UCSD-AML1 (cell line): ENCODE measurements around the gene APMAP.
"Not testable (repeated sequence)": the region's sequence is repeated elsewhere in the genome, so short reads cannot be mapped to it uniquely, and the experiment has no call there.

ENCODE experiments used
- DNase-seq: peaks from one replicate; lab custom pipeline; 2025; ENCODE audit not compliant: unreplicated experiment; lab: John Stamatoyannopoulos, UW

APMAP gene

DNA sequence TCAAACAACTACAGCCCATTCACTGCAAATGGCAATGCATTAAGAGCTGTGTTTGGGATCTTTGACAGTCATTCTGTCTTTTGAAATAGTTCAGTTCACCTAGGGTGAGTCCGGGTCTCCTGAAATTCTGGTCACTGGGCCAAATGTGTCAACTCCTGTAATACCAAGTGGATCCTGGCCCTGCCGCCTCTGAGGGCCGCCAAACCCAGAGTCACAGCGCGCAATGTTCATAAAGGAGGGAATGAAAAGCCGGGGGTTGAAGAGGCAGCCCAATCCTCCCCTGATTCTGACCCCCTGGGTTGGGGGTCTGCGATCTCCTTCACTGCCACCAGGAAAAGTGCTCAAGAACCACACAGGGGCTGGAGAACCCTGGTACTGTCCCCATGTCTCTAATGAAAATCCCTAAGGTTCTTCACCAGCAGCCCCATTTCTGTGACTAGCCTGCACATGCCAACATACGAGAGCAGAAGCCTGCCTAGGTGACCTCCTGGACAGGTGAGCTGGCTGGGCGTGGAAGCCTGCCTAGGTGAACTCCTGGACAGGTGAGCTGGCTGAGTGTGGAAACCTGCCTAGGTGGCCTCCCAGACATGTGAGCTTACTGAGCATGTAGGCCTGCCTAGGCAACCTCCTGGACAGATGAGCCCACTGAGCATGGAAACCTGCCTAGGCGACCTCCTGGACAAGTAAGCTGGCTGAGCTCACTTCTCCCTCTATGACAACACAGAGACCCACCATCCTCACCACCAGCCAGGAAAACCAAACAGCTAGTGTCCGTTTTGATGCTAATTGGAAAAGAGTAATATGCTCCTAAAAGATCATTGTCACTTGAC, 16.1 kb upstream of the APMAP start:
- no peak for DNase-seq

DNA sequence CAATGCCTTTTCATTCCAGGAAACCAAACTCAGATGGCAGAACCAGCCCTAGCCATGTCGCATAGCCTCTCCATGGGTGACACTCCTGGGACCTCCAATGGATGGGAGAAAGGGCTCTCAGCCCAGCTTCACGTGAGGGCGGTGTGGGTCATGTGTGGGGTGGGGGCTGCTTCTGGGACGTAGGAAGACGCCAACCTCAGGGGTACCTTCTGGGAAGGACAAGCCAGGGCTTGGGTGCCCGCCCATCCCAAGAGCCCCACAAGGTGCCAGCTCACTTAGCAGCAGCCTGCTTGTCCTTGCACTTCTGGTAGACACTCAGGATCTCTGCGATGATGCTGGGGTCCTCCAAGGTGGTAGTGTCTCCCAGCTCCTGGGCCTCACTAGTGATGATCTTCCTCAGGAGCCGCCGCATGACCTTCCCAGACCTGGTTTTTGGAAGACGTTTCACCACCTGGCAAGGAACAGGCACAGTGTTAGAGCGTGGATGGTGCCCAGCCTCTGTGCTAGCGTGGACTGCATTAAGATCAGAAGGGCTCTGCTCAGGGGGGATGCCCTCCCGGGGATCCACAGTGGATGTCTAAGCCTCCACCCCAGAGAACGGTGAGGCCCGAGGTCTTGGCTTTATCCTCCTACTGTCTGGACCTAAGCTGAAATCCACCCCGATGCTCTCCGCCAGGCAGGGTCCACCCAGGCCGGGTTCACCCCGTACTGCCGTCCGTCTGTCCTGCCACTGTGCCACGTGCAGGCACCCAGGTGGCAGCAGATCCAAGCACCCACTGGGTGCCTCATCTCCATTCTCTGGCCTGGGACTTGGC, 15.1 kb upstream of the APMAP start:
- DNase-seq = no peak

DNA sequence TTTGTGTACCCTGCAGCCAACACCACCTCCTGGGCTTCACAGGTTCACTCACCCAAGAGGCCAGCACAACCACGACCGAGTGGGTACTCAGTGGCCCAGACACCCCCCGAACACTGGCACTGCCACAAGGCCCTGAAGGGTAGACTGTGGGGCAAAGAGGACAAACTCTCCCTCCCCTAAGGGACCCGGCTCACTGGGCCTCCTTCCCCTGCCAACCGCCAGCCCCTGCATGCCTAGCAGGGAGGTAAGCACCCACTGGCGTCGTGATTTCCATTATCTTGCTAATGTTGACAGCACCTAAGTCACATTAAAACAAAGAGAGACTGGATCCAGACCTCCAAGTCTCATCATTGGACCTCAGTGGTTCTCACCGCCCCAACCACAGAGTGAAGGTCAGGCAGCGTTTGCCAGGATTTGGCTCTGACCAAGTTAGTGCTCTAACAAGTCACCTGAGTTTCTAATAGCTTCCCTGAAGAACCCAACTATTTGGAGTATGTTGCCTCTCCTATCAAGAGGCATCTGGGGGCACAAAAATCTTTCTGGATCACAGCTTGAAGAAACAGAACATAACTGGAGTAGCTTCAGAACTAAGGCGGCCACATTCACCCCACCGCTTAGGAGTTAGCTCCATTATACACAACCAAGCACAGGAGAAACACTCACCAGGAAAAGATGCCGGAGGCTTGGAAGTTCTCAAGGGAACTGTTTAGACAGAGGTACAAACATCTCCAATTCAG, 14.0 kb upstream of the APMAP start:
- no peak for DNase-seq

DNA sequence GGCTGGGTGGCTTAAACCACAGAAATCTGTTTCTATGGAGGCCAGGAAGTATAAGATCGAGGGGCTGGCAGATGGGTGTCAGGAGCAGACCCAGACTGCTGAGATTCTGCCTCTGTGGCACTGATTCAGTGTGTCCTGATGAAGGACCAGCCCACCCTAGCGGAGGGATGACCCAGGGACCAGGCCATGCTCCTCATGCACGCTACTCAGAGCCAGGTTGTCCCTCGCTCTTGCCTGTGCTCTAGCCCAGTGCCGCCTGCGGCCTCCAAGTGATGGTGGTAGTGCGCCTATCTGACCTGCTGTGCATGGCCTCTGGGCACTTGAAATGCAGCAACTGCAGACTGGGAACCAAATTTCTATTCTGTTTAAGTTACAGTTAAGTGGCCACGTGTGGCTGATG, 13.1 kb upstream of the APMAP start:
- DNase-seq = no peak

GRCh38 chr20:25005220-25005619, 12.7 kb upstream of the APMAP start:
- DNase-seq = no peak

GRCh38 chr20:25003002-25003401, 10.5 kb upstream of the APMAP start:
- no peak for DNase-seq

DNA sequence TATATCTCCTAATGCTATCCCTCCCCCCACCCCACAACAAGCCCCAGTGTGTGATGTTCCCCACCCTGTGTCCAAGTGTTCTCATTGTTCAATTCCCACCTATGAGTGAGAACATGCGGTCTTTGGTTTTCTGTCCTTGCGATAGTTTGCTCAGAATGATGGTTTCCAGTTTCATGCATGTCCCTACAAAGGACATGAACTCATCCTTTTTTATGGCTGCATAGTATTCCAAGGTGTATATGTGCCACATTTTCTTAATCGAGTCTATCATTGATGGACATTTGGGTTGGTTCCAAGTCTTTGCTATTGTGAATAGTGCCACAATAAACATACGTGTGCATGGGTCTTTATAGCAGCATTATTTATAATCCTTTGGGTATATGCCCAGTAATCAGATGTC, 8.8 kb upstream of the APMAP start:
- DNase-seq = not testable (repeated sequence)

DNA sequence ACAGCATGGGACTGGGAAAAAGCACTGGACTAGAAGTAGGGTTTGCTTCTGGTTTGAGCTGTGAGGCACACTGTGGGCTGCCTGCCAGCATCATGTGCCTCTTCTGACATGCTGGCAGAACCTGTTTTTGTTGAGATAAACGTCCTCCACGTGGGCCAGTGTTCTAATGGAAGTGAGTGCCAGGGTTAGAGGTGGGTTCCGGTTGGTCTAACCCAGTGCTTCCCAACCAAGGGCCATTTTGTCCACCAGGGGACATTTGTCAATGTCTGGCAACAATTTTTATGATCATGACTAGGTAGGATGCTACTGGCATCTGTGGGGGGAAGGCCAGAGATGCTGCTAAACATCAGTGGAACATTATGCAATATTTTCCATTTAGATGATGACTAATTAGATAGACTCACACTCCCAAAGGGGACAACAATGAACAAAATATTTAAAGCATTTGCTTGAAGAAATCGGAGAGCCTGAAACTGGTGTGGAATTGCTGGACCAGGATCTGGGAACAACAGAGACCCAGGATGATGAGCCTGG, 7.8 kb upstream of the APMAP start:
- no peak for DNase-seq

GRCh38 chr20:24999568-24999967, 7.0 kb upstream of the APMAP start:
- DNase-seq = no peak

DNA sequence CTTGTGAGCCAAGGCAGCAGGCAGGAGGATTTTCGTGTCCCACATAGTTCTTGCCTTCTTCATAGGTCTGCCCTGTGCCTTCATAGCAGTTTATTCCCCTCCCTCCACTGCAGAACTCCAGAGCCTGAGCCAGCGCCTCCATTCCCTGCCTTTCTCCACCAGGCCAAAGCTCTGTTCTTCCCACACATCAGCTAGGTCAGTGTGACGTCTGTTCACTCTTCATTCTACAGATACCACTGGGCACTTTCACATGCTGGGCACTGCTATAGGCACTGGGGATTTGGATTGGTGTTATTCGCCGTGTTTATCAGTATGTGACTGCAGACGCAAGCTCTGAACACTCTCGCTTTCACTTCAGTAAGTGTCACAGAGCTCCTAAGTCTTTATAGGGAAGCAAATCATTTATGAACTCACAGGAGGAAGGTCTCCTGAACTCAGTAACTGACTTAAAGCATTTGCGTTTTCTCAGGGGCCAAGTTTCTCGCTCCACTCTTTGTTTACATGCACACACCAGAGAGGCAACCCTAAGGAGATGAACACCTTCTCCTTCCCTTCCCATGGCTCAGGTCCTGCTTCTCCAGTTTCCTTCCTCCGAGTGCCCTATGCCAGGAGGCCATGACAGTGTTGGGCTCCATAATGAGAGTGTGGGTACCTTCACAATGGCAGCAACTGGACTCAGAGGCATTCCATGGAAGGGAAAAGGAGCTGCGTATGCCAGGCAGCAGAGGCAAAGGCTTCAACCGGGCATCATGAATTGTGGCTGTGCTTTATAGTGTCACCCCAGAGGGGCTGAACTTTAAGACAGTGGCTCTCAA, 6.3 kb upstream of the APMAP start:
- no peak for DNase-seq

DNA sequence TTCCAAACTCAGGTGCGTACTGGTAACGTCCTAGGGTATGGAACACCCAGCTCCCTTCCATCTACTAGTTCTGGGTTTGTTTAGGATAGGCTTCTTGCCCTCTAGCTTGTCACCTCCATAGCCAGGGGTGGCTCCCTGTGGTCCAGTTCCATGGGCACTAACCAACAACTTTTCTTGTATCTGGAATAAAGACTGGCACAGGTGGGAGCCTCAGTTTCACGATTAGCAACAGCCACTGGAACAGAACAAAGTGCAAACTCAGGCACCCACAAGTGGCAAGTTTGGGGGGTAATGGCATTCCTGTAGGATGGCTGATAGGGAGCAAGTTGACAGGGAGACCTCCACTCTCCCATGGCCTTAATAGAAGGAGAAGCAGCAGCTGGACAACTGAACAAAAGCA, 5.6 kb upstream of the APMAP start:
- DNase-seq = no peak

DNA sequence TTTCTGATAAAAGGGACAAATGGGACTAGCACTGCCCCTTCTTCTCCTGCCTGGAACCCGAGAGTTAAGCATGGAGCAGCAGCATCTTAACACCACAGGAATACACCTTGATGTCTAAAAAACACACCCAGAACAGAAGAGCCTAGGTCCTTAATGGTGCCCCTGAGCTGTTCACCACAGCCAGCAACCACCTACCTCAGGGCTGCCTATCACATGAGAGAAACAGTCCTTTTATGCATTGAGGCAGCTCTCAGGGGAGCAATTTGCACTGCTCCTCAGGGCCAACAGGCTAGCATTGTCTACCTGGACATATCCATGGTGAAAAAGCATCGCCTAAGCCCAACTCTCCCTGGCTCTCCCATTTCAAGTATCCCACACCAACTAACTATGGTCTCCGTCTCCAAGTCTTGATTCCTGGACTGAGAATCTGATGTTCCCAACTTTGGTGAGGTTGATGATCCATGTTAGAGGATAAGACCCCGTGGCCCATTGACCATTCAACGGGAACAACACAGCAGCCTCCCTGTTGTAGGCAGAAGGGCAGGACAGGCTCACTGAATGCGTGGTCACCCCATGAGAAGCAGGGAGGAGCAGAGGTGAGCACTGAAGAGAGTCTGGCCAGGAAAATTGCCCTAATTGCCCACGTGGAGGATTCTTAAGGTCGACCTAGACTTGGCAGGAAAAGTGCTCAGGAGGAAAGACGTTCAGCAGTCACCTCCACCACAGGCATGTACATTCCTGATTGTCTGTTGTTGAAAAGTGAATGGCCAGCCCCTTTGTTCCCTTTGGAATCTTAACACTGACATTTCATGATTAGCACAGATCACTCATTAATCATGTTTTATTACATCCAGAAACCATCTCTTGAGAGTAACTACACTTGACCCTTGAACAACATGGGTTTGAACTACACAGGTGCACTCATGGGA, 4.2 kb upstream of the APMAP start:
- no peak for DNase-seq

GRCh38 chr20:24995741-24996448, 3.3 kb upstream of the APMAP start:
- no peak for DNase-seq

GRCh38 chr20:24994470-24995368, 2.2 kb upstream of the APMAP start:
- DNase-seq = peak; percentile 67

DNA sequence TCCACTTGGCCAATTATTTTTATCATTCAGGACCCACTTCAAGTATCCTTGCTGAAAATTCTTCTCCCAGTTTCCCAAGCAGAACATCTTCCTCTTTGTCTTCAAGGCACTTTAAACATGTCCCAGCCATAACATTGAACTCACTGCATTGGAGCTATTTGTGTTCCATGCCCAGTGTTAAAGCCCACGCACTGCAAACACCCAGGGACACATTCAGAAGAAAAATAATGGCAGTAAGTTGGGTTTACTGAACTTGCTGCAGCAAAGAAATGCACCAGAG, 1.6 kb upstream of the APMAP start:
- no peak for DNase-seq

GRCh38 chr20:24993337-24994185, 1.0 kb upstream of the APMAP start:
- no peak for DNase-seq

DNA sequence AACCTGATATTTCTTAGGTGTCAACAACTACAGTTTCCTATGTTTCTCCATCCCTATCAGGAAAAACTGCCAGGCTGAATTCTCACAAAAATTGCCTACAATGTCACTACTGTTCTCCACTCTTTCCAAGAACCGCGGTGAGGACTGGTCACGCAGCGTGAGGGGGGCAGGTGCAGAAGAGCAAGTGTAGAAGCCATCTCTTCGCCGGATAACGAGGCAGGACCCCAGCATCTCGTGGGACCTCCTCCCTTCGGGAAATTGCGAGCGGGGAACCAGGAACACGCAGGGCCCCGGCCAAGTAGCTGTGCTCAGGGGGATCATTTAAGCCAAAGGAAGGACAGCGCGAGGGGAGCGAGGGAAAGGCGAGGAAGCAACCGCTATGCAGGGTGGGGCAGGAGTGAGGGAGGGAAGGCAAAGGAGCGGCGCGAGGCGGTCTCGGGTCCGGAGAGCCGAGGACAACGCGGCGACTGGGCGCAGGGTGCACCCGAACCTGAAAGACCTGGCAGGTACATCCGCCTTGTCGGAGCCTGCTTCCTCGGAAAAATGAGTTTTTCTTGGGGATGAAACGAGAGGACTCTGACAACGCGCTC, 559 bp downstream of the APMAP start:
- DNase-seq = no peak
